Dermis microvascular lymphatic vessel endothelial cell (primary cell): ENCODE measurements around the gene ZMIZ2. TPM values are rescaled to one million over a fixed set of nuclear protein-coding genes. Genes with fewer than 3 reads are reported as not detected.
"Not testable (repeated sequence)": the region's sequence is repeated elsewhere in the genome, so short reads cannot be mapped to it uniquely, and the experiment has no call there.

Source experiments
- DNase-seq, 2 donors: peaks; one replicate each; pipeline versions ENCODE4 v3.0.0 to v3.0.0-alpha.2; 2010; ENCODE audit warnings: low read depth in 2 of 2
- total RNA-seq: library from RNA; depleted of rRNA; stranded (reverse); fragments of >200 nt; gene quantifications from 2 replicates; pipeline ENCODE4 v1.2.1, GENCODE V29; 2014

Gene ZMIZ2
- total RNA-seq, 1 donor from 2014 or later, result 5.0 TPM

- peak in 1 of 2 donors; percentile 38 for DNase-seq
Observed at GRCh38 chr7:44769776-44770294, 21.2 kb downstream of the ZMIZ2 start.

- DNase-seq, result no peak
Observed at GRCh38 chr7:44771358-44771757, 22.7 kb downstream of the ZMIZ2 start.

DNA sequence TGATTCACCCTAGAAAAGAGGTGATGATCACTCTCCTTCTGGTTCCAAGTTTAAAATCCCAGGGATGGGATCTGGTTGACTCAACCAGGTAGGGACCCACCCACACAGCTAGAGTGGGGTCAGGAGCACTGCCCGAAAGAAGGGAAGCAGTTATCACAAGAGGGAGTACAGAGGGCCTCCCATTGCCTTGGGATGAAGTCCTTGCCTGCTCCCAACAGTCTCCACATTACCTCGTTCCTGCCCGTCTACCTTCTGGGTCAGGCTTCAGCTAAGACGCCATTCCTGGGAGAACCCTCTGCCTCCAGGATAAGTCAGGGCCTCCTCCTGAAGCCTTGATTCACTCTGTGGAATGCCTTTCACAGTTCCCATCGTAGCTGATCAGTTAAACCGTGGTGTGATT, 23.8 kb downstream of the ZMIZ2 start:
- DNase-seq, result no peak

DNA sequence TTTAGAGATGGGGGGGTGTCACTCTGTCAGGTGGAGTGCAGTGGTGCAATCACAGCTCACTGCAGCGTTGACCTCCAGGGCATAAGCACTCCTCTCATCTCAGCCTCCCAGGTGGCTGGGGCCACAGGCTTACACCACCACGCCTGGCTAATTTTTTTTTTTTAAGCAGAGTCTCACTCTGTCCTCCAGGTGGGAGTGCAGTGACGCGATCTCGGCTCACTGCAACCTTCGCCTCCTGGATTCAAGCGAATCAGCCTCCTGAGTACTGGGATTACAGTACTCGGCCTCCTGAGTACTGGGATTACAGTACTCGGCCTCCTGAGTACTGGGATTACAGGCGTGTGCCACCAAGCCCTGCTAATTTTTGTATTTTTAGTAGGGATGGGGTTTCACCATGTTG, 24.2 kb downstream of the ZMIZ2 start:
- no peak for DNase-seq

DNA sequence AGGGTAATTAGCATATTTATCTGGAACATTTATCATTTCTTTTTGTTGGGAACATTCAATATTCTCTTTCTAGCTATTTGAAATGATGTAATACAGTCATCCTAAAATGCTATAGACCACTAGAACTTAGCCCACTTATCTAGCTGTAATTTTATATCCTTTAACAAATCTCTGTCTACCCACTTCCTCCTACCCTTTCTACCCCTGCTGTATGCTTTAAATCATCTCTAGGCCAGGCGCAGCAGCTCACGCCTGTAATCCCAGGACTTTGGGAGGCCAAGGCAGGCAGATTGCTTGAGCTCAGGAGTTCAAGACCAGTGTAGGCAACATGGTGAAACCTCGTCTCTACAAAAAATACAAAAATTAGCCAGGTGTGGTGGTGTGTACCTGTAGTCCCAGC, 25.8 kb downstream of the ZMIZ2 start:
- not testable (repeated sequence) for DNase-seq

GRCh38 chr7:44775383-44776107, 26.9 kb downstream of the ZMIZ2 start:
- DNase-seq, result no peak

DNA sequence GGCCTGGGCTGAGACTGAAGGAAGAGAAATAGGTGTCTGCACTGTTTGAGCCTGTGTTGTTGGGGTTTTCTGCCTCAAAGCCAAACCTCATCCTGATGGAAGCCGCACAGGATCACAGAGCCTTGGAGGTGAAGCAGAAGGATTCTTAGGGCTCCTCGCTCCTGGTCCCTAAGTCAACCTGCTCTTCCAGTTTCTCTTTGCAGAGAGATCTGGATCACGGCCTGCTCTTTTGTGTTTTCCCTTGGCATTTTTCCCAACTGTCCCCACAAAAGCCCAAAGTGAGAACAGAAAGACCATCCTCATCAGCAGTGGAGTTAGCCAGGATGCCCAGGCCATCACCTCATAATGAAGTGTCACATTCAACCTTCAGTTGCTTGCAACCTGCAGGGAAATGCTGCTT, 27.6 kb downstream of the ZMIZ2 start:
- no peak for DNase-seq

DNA sequence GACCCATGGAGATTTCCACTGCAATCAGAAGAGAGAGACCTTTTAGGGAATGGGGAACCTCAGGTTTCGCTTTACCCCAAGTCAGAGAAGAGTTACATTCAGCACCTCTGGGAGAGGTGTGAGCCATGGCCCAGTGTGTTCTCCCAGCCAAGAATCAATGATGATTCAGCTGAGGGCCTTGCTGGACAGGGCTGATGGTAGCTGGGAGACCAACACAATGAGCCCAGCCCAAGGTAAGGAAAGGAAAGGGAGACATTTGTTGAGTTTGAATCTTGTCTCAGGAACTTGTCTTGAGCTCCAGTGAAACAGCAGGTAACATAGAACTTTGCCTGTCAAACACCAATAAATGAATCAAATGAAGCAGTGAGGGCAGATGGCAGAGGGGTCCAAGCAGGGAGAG, 33.8 kb downstream of the ZMIZ2 start:
- DNase-seq, result no peak

- no peak for DNase-seq
Observed at GRCh38 chr7:44783407-44783806, 34.8 kb downstream of the ZMIZ2 start.

DNA sequence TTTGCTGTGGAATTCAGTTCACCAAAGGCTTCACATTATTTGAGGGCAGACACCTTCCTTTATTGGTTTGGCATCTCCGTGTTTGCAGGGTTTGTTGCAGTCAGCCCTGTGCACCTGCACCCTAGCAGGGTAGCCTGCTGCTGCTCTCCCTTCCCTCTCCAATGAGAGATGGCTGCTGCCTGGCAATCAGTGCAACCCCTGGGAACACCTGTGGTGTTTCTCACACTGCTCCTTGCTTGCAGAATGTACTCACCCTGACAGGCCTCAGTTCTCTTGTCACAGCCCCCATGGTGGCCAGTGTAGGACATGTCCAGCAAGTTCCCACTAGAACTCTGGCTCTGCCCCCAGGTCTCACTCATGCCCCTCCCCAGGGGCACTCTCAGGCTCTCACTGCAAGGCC, 35.7 kb downstream of the ZMIZ2 start:
- no peak for DNase-seq

- not testable (repeated sequence) for DNase-seq
Observed at GRCh38 chr7:44785218-44785617, 36.6 kb downstream of the ZMIZ2 start.

DNA sequence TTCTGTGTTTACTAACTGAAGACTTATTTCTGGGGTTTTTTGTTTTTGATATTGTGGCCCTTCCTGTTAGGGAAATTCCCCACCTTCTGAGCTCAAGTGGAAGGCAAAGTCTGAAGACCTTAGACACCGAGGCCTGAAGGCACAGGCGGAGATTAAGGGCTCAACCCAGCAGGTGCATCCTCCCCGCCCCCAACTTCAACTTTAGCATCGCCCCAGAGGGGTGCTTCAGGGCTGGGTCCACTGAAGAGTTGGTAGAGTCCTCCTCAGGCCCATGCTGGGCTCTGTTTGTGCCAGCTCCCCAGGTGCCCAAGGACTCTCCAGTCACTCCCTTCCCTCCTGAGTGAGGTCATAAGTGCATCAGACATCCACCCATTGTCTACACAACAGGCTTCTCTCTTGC, 38.4 kb downstream of the ZMIZ2 start:
- no peak for DNase-seq

- DNase-seq, result no peak
Observed at GRCh38 chr7:44787762-44788161, 39.1 kb downstream of the ZMIZ2 start.

DNA sequence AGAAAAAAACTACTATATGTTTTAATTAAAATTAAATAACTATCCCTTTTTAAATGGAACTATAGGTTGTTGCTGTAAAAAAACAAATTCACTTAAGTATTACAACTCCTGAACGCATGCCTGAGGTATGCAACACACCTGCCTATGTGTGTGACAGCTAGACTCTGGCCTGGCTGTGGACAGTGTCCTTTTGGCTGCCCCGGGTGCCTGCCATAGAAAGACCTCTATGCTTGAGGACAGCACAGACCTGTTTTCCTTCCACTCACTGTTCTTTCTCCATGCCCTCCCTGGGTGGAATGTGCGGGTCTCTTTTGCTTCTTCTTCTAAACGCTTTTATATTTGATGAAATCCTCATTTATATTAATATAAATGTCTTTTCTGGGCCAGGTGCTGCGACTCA, 41.3 kb downstream of the ZMIZ2 start:
- no peak for DNase-seq

DNA sequence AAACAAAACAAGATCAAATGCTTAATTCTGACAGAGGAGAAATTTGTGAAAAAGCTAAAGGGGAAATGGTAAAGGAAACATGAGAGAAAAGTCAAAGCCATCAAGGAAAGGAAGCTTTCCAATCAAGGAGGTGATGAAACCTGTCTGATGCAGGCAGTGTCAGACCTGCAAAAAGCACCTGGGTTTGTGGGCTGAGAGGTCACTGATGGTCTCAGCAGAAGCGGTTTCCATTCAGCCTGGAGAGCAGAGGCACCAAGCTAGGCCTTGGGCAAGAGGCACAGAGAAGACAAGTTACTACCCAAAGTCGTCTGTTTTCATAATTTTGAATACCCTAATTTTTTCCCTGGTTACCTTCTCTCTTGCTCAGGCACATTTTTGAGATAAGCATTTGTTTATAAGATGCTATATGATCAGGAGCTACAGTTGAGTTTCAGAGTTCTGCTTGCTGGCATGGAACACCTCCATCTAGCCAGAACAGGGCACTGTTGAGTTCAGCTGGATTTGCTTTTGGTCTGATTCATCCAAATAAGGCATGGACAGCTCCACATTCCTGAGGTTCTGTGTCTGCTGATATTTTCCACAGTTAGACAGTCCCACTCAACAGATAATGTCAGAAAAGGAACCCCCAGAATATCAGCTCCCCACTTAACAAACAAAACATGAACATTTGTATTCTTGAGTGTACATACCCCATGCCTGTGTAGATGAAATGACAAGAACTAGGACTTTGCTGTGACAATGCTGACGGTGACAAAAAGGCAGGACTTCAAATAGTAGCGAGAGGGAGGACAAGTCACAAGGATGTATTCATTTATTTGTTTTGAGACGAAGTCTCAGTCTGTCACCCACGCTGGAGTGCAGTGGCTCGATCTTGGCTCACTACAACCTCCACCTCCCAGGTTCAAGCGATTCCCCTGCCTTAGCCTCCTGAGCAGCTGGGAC, 42.9 kb downstream of the ZMIZ2 start:
- no peak for DNase-seq

- DNase-seq, result no peak
Observed at GRCh38 chr7:44793919-44794318, 45.3 kb downstream of the ZMIZ2 start.

DNA sequence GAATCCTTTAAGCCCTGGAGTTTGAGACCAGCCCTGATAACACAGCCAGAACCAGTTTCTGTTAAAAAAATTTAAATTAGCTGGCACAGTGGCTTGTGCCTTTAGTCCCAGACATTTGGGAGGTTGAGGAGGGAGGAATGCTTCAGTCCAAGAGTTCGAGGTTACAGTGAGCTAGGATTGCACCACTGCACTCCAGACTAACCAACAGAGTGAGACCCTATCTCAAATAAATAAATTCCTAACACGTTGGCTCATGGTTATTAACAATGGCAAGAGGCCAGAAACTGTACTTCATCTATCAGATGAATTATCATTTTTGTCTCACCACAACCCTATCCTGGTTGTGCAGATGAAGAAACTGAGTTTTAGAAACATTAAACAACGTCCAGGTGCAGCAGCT, 45.7 kb downstream of the ZMIZ2 start:
- DNase-seq, result no peak

GRCh38 chr7:44796034-44796503, 47.4 kb downstream of the ZMIZ2 start:
- DNase-seq, result no peak

- DNase-seq, result peak; percentile 98
Observed at GRCh38 chr7:44796504-44797328, 48.1 kb downstream of the ZMIZ2 start, which contains the start of gene PPIA. Gene PPIA (plus strand): TSS chr7:44796681. CDS start chr7:44796725, 44 bp downstream.

GRCh38 chr7:44797329-44798258, 48.9 kb downstream of the ZMIZ2 start:
- DNase-seq, result peak; percentile 78 to 91
